Muscle of back (tissue), 11 donors: ENCODE measurements around the gene SMAD6. TPM values are rescaled to one million over a fixed set of nuclear protein-coding genes. Genes with fewer than 3 reads are reported as not detected.

ENCODE experiments used
- DNase-seq, 3 donors: peaks; one replicate each; pipeline versions ENCODE4 v3.0.0 to v3.0.0-alpha.2; 2013
- polyA plus RNA-seq, 10 donors: library from polyadenylated mRNA; unstranded; fragments of 120-200 nt; gene quantifications; one replicate each; pipeline ENCODE4 v1.2.1, GENCODE V29; 2013; ENCODE audit not compliant: insufficient read length in 10 of 10

The SMAD6 gene
- polyA plus RNA-seq, 10 donors, result 2.3 to 9.1 (median 4.3) TPM

DNA sequence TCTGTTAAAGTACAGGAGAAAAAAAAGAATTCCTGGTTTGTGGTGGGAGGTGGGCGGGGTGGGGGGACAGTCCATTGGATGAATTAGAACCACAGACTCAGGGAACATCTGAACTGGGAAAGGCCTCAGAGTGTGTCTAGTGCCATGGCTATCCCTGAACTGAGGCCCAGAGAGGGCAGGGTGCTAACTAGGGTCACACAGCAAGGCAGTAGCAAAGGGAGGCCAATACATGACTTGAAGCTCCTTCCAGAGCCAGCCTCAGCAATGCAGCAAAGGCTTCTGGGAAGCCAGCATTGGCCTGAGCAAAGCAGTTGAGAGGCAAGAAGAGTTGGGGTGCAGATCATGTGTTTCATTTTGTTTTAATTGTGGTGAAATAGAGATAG lies 85.4 kb downstream of the SMAD6 start:
- DNase-seq, result no peak

- DNase-seq, result no peak
Measured at GRCh38 chr15:66788024-66788423, 86.0 kb downstream of the SMAD6 start.

DNA sequence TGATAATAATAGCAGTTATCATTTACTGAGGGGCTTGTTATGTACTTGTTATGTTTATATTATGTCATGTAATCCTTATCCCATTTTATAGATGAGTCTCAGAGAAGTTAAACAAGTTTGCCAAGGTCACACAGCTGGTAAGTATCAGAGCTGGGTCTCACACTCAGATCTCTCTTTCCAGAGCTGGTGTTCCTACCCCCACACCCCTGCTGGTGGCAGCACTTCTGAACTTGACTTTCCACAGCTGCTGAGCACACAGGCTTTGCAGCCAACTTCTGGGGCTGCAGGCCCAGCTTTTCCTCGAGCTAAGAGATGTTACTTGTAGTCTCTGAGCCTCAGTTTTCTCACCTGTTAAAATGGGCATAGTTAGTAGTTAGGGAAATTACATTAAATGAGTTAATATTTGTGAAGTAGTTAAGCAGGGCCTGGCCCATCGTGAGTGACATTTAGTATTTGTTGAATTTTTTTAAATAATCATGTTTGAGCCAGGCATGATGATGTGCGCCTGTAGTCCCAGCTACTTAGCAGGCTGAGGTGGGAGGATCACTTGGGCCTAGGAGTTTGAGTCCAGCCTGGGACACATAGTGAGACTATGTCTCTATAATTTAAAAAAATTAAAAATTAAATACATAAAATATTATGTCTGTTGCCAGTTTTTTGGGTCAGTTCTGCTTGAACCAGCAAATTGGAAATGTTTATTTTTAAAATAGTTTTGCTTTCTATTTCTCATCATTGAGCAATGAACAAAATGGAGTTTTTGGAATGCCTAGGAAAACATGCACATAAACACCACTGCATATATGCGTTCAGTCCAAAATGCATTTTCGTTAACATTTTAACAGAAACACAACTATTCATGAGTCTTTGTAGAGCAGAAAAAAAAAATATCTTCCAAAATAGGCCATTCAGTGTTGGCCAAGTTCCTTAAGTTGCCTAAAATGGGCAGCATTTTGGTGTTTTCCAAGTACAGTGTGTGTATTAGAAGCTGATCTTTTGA lies 87.3 kb downstream of the SMAD6 start:
- peak; percentile 44 to 73 (median 54) for DNase-seq

DNA sequence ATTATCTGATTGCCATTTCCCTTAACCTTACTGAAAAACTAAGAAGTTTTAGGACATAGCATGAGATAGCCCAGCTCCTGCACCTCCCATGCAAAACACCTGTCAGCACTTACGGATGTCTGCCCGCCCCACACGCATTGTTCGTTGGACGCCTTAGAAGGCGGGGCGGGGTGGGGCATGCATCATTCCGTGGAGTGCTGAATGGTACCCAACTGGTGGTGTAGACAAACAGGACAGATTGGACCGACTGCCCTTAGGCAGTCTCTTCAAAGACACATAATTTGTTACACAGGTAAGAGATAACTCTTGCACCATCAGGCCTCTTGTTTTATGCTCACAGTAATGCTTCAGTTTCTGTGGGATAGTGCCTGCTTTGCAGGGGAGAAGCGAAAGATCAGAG lies 93.8 kb downstream of the SMAD6 start:
- DNase-seq, result no peak

- DNase-seq, result no peak
Measured at GRCh38 chr15:66796343-66796742, 94.3 kb downstream of the SMAD6 start.

- DNase-seq, result no peak
Measured at GRCh38 chr15:66797921-66798320, 95.9 kb downstream of the SMAD6 start.

GRCh38 chr15:66798426-66799061 lies 96.5 kb downstream of the SMAD6 start:
- DNase-seq, result peak in 2 of 3 donors; percentile 45 to 64

GRCh38 chr15:66799242-66799641 lies 97.2 kb downstream of the SMAD6 start:
- no peak for DNase-seq

DNA sequence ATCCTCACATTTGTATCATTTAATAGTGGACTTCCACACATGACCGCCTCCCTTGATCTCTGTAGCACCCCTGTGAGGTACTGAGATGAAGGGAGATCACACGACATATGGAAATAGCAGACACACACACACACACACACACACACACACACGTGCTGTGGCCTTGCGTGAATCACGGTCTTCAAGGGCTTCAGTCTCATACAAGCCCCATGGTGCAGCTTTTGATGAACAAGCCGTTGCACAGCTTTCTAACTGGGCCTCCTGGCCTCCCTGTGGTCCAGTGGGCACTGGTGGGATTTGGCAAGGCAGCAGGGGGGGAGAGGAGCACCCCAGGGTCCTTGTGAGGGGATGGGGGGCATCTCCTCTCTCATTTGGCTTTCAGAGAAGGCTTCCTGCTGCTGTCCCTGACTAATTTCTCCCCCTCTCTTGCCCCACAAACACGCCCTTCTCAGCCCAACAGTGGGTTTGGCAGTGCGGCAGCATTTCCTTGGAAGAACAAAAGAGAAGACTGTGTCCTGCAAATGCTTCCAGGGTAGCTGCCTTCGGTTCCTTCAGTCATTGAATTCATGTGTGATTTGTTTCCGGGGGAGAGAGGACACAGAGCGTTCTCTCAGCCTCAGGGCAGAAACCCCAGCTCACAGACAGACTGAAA lies 98.7 kb downstream of the SMAD6 start:
- DNase-seq, result no peak

- DNase-seq, result no peak
Measured at GRCh38 chr15:66801266-66801665, 99.2 kb downstream of the SMAD6 start.

GRCh38 chr15:66802025-66803001 lies 100.3 kb downstream of the SMAD6 start:
- DNase-seq, result peak; percentile 16 to 61 (median 59)

- peak; percentile 76 to 93 (median 91) for DNase-seq
Measured at GRCh38 chr15:66803182-66803729, 101.2 kb downstream of the SMAD6 start.

GRCh38 chr15:66803749-66804148 lies 101.7 kb downstream of the SMAD6 start:
- DNase-seq, result no peak

GRCh38 chr15:66805202-66805885 lies 103.3 kb downstream of the SMAD6 start:
- no peak for DNase-seq

- no peak for DNase-seq
Measured at GRCh38 chr15:66808181-66808824, 106.3 kb downstream of the SMAD6 start.

GRCh38 chr15:66809664-66810063 lies 107.6 kb downstream of the SMAD6 start:
- no peak for DNase-seq

- DNase-seq, result peak in 1 of 3 donors; percentile 67
Measured at GRCh38 chr15:66815318-66815717, 113.3 kb downstream of the SMAD6 start.

- DNase-seq, result no peak
Measured at GRCh38 chr15:66816201-66816600, 114.2 kb downstream of the SMAD6 start.

DNA sequence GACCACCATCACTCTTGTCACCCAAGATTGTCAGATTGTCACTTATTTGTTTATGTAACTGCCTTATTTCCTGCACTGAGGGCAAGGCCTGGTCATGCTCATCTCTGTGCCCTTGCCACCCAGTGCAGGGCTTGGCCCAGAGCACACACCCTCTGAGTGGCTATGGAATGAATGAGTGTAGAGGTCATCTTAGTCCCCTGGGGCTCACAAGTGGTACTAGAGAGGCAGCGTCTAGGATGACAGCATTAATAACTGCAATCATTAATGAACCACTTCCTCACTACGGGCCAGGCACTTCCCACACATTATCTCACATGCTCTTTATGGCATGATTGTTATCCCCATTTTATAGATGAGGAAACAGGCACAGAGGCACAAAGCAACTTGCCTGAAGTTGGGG lies 117.0 kb downstream of the SMAD6 start:
- DNase-seq, result no peak
